Fibroblast of the conjunctiva (primary cell): ENCODE results near the gene GPR132.
A peak's percentile ranks its signal among the peaks of the same experiment; 100 is the strongest.

ENCODE experiments used
- DNase-seq: peaks from one replicate; pipeline ENCODE4 v3.0.0-alpha.2; 2010; ENCODE audit warnings: low read depth

Gene GPR132

DNA sequence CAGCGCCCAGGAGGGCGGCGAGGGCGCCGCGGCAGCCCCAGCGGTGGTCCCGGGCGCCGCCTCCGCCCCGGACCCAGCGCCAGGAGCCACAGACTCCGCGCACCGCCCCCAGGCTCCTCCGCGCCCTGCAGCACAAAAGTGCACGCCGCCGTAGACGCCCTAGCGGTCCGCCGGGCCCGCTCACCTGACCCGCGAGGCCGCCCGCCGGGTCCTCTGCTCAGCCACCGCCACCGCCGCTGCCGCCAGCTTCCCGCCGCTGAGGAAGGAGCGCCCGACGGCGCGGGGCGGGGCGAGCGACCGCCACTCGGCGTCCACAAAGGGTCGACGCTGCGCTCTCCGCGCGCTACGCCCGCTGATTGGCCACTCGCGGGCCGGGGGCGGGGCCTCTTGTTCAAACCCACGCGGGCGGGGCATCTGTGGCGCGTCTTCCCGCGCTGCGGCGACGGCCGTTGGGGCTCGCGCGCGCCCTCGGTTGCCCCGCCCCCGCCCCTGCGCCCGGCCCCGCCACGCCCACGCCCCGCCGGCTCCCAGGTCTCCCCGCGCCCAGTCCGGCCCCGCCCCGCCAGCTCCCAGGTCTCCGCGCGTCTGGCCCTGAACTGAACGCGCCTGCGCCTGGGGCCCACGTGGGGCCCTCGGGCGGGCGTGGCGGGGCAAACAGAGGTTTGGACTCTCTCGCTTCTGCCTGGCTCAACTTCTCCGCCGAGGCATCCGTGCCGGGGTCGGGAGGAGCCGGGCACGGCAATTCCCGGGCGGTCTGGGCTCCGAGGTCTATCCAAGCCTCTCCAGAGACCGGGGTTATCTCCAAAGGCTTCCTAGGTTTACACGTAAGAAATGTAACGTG is 44.2 kb downstream of the GPR132 start, which contains the start of gene CDCA4:
Gene CDCA4, minus strand, starts transcription at position 269 of the 841 bp plus-strand sequence. CDS start 9,154 bp downstream, outside the sequence.
- DNase-seq: peak; percentile 88

- no peak for DNase-seq
These were observed 45.1 kb downstream of the GPR132 start for GRCh38 chr14:105019861-105020814.

GRCh38 chr14:105018414-105018813 is 46.8 kb downstream of the GPR132 start:
- no peak for DNase-seq

- no peak for DNase-seq
These were observed 49.3 kb downstream of the GPR132 start for GRCh38 chr14:105015905-105016304.

GRCh38 chr14:105015242-105015641 is 50.0 kb downstream of the GPR132 start:
- DNase-seq: no peak

DNA sequence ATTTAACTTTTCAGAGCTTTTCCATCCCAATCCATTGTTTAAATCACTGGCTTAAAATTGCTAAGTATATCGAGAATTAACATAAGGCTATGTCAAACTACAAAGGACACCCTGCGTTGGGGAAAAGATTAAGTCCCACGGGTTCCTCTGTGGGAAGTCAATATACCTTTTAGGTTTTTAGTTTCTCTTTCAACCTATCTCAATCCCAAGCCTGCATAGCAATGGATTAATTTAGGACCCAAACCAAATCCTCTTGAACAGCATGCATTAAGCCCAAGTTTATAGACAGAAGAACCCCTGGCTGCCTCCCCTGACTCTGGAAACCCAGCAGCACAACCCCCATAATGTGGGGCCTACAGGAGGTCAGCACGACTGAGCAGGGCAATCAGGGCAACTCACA is 50.6 kb downstream of the GPR132 start:
- no peak for DNase-seq

- no peak for DNase-seq
These were observed 51.2 kb downstream of the GPR132 start for GRCh38 chr14:105014032-105014431.

DNA sequence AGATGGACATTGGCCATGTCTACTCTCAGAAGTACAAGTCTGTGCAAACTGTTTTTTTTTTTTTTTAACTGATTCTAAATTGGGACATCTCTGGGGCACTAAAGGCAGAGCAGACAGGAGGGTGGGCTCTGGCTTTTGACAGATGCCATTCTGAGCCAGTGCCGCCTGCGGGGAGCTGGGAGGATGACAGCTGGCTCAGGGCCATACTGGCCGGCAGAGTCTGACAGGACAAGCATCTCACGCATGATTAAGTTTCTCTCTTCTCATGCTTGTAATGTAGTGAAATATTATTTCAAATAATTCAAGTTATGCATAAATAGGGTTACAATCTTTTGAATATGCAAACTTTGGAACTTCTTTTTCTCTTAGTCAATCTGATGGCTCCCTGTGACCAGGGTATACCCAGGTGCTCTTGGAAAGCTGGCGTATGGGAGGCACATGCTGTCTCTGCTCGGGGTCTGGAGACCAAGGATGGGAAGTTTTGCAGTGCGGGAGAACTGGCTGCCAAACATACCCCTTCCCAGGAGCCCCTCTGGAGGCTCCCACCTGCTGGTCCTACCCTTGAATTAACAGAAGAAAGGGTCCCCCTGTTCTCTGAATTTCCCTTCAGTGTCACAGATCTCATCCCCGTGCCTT is 52.0 kb downstream of the GPR132 start:
- no peak for DNase-seq

DNA sequence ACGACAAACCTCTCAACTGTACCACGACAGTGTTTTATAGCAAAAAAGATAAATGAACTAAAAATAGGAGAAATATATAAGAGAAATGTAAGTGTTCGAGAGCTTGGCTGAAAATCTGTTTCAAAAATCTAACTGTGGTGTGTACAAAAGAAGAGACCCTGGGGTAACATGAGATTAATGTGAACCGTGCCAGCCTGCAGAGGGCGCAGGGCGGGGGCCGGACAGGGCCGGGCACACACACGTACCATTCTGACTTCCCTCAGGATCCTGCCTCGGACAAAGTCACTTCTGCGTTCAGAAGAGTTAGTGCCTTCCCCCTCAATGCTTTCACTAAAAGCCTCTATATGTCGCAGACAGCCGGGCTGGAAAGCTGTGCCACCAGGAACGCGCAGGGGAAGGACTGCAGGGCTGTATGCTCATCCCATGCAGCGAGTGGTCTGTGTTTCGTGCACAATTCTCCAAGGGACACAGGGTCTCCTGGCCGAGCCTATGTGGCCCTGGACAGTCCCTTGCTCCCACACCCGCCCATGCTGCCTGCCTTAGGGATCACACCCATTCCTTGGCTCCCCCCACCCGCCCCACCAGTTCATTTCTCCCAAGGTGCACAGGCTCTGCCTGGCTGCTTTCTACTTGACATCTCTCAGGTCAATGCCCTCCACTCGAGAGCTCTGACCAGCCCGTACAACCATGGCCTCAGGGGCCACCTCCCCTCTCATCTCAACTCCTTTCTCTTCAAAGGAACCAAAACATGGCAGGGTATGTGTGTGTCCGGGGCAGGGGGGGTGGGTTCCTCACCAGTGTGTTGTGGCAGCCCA is 52.9 kb downstream of the GPR132 start:
- no peak for DNase-seq

DNA sequence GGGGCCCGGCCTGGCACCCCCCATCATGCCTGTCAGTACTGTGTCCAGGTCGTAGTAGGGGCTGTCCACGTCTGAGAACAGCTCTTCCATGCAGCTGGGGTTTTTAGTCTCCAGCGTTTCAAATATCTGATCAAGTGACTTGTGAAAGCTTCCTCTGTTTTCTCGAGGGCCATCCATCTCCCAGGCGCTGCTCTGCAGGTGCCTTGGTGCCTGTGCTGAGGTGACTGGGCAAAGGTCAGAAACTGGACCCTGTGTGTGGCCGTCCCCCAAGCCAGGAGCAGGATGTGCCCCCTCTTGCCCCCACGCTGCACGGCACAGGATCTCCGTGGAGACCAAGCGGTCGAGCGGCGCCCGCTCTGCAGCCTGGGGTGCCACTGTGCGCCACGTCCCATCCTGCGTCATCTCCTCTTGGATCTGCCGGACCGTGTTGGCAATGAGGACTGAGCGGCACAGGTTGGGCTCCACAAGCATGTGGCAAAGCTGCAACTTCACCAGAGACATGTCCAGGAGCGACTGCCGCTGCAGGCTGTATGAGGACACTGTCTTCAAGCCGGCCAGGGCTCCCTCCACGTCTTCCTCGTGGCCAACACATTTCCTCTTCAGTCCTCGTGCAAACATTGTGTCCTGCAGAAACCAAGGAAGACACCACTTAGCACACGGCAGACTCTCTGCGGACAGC is 53.8 kb downstream of the GPR132 start:
- DNase-seq: no peak

DNA sequence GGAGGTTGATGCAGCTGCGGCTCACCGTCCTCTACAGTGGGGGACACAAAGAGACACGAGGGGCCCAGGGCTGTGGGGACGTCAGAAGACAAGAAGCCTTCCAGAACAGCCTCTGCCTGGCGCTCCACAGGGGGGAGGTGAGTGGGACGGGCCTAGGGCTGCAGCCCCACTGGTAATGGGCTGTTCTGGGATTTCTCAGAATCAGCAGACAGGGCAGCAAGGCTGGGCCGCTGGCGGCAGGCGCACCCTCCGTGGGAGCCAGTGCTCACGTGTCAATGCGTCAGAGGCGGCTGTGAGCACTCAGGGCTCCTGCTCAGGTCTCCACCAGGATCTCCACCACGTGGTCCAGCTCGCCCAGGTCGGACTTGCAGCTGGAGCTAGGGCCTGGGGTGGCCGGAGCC is 54.3 kb downstream of the GPR132 start:
- no peak for DNase-seq

DNA sequence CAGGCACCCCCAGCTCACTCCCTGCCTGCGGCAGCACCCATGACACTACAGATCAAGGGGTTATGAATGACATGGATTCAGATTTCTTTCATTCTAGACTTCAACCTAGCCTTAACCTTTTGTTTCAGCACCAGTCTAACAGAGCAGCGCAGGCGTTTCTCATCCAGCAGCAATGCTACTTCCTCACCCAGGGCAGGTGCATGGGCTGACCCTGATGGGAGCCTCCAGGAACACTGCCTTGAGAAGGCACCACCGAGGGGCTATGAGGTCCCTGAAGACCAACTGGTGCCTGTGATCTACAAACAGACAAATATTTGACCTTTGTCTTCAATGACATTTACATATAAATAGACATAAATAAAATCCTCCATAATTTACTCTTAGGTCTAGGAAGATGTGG is 55.1 kb downstream of the GPR132 start:
- DNase-seq: no peak

DNA sequence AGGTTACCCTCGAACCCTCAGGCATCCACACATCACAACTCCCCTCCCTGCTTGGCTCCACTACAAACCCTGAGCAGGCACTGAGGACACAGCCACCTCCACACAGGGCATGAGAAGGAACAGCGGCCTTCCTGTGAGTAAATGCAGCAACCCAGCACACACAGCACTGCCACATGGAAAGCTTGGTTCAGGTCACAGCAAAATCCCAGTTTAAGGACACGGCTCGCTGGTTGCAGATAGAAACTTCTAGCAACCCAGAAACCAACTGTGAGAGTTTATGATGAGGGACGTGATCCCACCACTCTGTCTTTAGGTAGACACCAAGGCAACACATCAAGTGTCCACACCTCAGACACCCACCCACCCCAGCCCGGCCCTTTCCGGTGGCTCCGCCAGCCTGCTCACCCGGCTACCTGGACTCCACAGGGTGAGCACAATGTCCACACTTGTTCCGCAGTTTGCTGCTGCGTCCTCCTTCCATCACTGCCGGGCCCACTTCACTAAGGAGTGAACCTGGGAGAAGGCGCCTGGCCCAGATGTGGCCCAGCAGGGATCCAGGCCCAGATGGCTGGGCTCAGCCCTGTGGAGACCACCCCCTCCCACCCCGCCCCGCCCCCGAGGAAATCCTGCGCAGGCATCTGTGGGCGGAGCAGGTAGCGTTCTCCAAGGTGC is 57.5 kb downstream of the GPR132 start:
- no peak for DNase-seq

DNA sequence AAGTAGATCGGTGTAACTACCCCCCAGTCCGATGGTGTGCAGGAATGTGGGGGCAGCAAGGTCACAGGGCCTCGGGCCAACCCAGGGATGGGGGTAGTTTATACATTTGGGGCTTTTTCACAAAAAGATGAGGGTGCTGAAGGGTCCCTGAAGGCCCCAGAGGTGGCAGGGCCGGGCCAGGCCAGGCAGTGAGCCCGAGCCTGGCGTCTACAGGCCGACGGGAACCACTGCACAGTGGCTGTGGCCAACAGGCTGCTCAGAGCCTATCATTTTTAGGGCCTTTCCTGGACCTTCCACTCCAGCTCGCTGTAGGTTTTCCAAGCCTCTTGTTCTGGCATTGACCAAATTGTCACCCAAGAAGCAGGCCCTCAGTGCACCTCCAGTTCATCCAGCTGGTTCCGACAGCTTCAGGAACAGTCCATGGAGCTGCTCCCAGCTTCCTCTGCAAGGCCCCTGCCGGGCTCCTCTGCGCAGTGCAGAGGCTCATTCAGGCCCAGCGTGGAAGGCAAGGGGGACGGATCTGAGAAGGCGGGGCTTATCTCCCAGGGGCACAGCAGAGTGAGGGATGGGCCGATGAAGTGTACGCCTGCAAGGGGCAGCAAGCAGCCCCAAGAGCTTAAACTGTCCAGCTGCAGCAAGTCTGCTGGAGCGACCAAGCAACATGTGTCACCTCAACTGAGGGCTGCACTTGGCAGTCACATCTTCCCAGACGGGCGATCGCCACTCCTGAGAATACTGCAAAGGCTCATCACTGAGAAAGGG is 58.2 kb downstream of the GPR132 start:
- DNase-seq: no peak

DNA sequence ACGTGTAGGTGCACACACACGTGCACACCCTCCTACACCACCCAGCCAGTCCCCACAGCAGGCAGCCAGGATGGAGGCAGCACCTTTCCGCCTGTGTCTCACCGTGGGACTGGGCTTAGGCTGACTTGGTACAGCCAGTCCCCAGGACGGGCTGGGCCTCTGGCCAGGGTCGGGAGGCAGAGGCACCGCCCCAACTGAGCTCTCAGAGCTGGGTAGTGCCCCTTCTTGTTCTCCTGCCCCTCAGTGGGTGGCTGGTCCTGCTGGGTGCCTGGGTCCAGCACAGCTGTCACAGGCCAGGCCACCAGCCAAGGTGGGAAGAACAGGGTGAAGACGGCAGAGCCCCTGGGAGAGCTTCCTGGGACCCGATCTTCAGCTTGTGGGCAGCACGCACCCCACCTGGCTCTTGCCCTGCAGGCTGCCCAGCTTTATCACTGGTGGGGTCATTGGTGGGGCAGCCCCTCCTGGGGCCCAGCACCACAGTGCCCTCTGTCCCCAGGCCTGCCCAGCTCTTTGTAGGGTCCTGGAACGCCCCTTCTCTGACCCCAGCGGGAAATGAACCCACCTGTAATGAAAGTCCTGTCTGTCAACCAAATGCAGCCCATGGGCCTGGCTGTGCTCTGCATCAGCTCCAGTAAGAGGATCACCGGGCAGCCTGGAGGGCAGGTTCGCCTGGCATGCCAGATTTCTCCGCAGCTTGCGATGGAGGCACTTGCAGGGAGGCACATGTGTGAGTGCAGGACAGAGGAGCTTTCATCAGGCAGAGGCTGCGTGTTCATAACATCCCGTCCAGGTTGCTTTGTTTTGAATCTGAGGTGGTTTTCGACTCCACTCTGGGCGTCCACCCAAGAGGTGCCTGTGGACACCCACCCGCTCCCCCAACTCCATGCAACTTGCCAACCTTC is 59.0 kb downstream of the GPR132 start:
- DNase-seq: no peak

- DNase-seq: no peak
These were observed 59.8 kb downstream of the GPR132 start for GRCh38 chr14:105005329-105005928.
